DMS53 treated with DMSO at 0.1 percent for 48 hours (cell line): Measurements from ENCODE around the gene CASKIN1.

Experiments used
- DNase-seq: peaks from one replicate; lab custom pipeline; 2025; ENCODE audit not compliant: unreplicated experiment; lab: John Stamatoyannopoulos, UW

CASKIN1 gene

GRCh38 chr16:2157480-2158261 lies 38.7 kb downstream of the CASKIN1 start:
- no peak for DNase-seq

GRCh38 chr16:2156849-2157224 lies 39.6 kb downstream of the CASKIN1 start:
- no peak for DNase-seq

- no peak for DNase-seq
These were observed 40.2 kb downstream of the CASKIN1 start for GRCh38 chr16:2155977-2156848.

GRCh38 chr16:2155091-2155950 lies 41.1 kb downstream of the CASKIN1 start, which contains the start of gene TRAF7:
Gene TRAF7 (plus strand): TSS chr16:2155782. CDS start chr16:2163921, 8,139 bp downstream.
- peak; percentile 97 for DNase-seq

GRCh38 chr16:2154533-2155090 lies 41.8 kb downstream of the CASKIN1 start:
- DNase-seq, result no peak

- peak; percentile 9 for DNase-seq
These were observed 43.5 kb downstream of the CASKIN1 start for GRCh38 chr16:2152695-2153506.

- DNase-seq, result no peak
These were observed 45.0 kb downstream of the CASKIN1 start for GRCh38 chr16:2151188-2152091.

GRCh38 chr16:2150418-2151187 lies 45.8 kb downstream of the CASKIN1 start:
- DNase-seq, result peak; percentile 36

- no peak for DNase-seq
These were observed 46.6 kb downstream of the CASKIN1 start for GRCh38 chr16:2149630-2150417.

- peak; percentile 15 for DNase-seq
These were observed 47.4 kb downstream of the CASKIN1 start for GRCh38 chr16:2148714-2149629.

- DNase-seq, result peak; percentile 82
These were observed 48.3 kb downstream of the CASKIN1 start, which contains the start of gene RAB26 for GRCh38 chr16:2147981-2148671. Gene RAB26 (plus strand): TSS chr16:2148625. CDS start chr16:2148784, 159 bp downstream.

- no peak for DNase-seq
These were observed 49.0 kb downstream of the CASKIN1 start for GRCh38 chr16:2147378-2147777.

GRCh38 chr16:2145843-2146242 lies 50.6 kb downstream of the CASKIN1 start:
- no peak for DNase-seq

GRCh38 chr16:2143878-2144485 lies 52.4 kb downstream of the CASKIN1 start:
- no peak for DNase-seq
